GM18505 (cell line): ENCODE measurements around the gene MYO18B.
"Not testable (repeated sequence)": the region's sequence is repeated elsewhere in the genome, so short reads cannot be mapped to it uniquely, and the experiment has no call there.

Experiments used
- ATAC-seq: cut with Tn5 transposase; IDR thresholded peaks from one replicate; pipeline ENCODE4 v1.9.1; 2021; ENCODE audit not compliant: unreplicated experiment
- POLR2A ChIP-seq: IDR thresholded peaks from 4 replicates; pipeline ENCODE4 v1.6.1; 2011; ENCODE audit warnings: borderline replicate concordance; ENCODE audit not compliant: insufficient read depth, insufficient read length; ENCODE audit errors: extremely low read depth

MYO18B gene

GRCh38 chr22:25959818-25960774 lies 218.1 kb downstream of the MYO18B start:
- ATAC-seq, result no peak
- TF ChIP-seq POLR2A, result no peak

GRCh38 chr22:25961699-25962098 lies 219.7 kb downstream of the MYO18B start:
- no peak for ATAC-seq
- no peak for TF ChIP-seq POLR2A

GRCh38 chr22:25962711-25963110 lies 220.7 kb downstream of the MYO18B start:
- TF ChIP-seq POLR2A, result no peak
- no peak for ATAC-seq

- TF ChIP-seq POLR2A, result no peak
- ATAC-seq, result no peak
These were observed 223.2 kb downstream of the MYO18B start for GRCh38 chr22:25964961-25965730.

GRCh38 chr22:25966448-25966913 lies 224.5 kb downstream of the MYO18B start:
- no peak for ATAC-seq
- no peak for TF ChIP-seq POLR2A

- ATAC-seq, result no peak
- no peak for TF ChIP-seq POLR2A
These were observed 227.3 kb downstream of the MYO18B start for GRCh38 chr22:25969286-25969685.

GRCh38 chr22:25969901-25970300 lies 227.9 kb downstream of the MYO18B start:
- ATAC-seq, result no peak
- no peak for TF ChIP-seq POLR2A

- TF ChIP-seq POLR2A, result no peak
- no peak for ATAC-seq
These were observed 228.5 kb downstream of the MYO18B start for GRCh38 chr22:25970374-25970911.

GRCh38 chr22:25970999-25971811 lies 229.2 kb downstream of the MYO18B start:
- TF ChIP-seq POLR2A, result no peak
- ATAC-seq, result no peak

GRCh38 chr22:25972397-25972796 lies 230.4 kb downstream of the MYO18B start:
- no peak for ATAC-seq
- no peak for TF ChIP-seq POLR2A

- no peak for ATAC-seq
- no peak for TF ChIP-seq POLR2A
These were observed 234.4 kb downstream of the MYO18B start for GRCh38 chr22:25976356-25976755.

- no peak for ATAC-seq
- no peak for TF ChIP-seq POLR2A
These were observed 238.0 kb downstream of the MYO18B start for GRCh38 chr22:25979968-25980367.

GRCh38 chr22:25984911-25985310 lies 242.9 kb downstream of the MYO18B start:
- ATAC-seq, result not testable (repeated sequence)
